ENCODE results near the gene SH3RF3.

DNA sequence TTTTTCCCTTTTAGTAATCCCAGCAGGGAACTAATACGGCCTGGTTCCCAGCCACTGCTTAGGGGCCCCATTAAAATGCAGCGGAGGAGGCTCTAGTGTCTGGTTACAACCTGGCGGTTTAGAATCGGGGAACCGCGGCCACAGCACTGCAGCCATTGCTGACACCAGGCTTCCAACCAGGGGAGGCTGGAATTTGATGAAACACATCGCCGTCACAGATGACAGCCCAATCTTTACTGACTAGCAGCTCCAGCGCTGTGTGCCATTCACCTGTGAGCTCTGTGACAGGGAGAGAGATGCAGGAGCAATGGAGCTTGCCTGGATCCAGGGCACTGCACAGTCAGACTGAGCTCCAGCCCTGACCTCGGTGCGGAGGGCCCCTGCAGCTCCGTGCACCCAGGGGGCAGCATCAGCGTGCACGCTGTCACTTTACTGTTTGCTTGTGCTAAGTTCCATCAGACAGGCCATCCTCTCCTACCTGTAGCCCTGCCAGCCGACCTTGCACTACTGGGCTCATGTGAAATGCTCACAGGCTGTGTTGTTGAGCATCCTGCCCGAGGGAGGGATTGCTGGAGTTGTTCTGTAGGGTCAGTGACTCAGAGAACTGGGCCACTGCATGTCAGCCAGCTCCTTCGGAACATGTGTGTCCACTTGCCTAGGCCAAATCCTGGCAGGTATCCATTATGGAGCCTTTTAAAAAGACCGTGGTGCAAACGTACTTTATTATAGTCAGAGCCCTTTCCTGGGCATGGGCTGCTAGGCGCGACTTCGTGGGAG lies 281.2 kb downstream of the SH3RF3 start:
- TF ChIP-seq CTCF (IDR thresholded peaks at IDR 0.05; ENCODE audit: insufficient read depth, low read depth, low read length): no peak
- no peak for TF ChIP-seq EZH2 (IDR thresholded peaks at IDR 0.05; ENCODE audit: insufficient read depth, low read length)
